Measurements from ENCODE around the gene SAP30L.

The SAP30L gene

GRCh38 chr5:154445422-154446194 is at the start of gene SAP30L:
SAP30L (plus strand) TSS chr5:154445997; CDS start chr5:154446605, 608 bp downstream.
- Histone ChIP-seq H3K27ac (no peak within 1 kb of the TSS), H3K4me3 (ENCODE audit: low read depth, low read length) (peak within 1 kb of the TSS; percentile 93), H3K36me3 (replicated peaks) (peaks cover 2% of the 10 kb centered on the region), H3K27me3 (replicated peaks) (no peaks in the 10 kb centered on the region)
- DNase-seq, result peak; percentile 96
- TF ChIP-seq CTCF (IDR thresholded peaks at IDR 0.05; ENCODE audit: low read depth, low read length, missing control alignments), result no peak
- in situ Hi-C loops (cut with HindIII; ENCODE audit: low pct_ligation_motif_present, low sequenced_read_pairs), result no loop called here

- Histone ChIP-seq H3K4me3 (ENCODE audit: low read depth, low read length) (no peak overlapping the region), H3K36me3 (replicated peaks) (peaks cover 1% of the 10 kb centered on the region), H3K27ac (no peak overlapping the region), H3K27me3 (replicated peaks) (no peaks in the 10 kb centered on the region)
- in situ Hi-C loops (cut with HindIII; ENCODE audit: low pct_ligation_motif_present, low sequenced_read_pairs), result no loop called here
- DNase-seq, result no peak
- TF ChIP-seq CTCF (IDR thresholded peaks at IDR 0.05; ENCODE audit: low read depth, low read length, missing control alignments), result no peak
These were observed 49.7 kb upstream of the SAP30L start for GRCh38 chr5:154396128-154396527.

GRCh38 chr5:154397652-154398406 is 48.0 kb upstream of the SAP30L start:
- in situ Hi-C loops (cut with HindIII; ENCODE audit: low pct_ligation_motif_present, low sequenced_read_pairs), result no loop called here

GRCh38 chr5:154400678-154401077 is 45.1 kb upstream of the SAP30L start:
- Histone ChIP-seq H3K27ac (no peak overlapping the region), H3K27me3 (replicated peaks) (no peaks in the 10 kb centered on the region), H3K4me3 (ENCODE audit: low read depth, low read length) (no peak overlapping the region), H3K36me3 (replicated peaks) (no peaks in the 10 kb centered on the region)
- TF ChIP-seq CTCF (IDR thresholded peaks at IDR 0.05; ENCODE audit: low read depth, low read length, missing control alignments), result no peak
- no peak for DNase-seq
- in situ Hi-C loops (cut with HindIII; ENCODE audit: low pct_ligation_motif_present, low sequenced_read_pairs), result no loop called here

More at GRCh38 chr5:154397652-154398406, 48.0 kb upstream of the SAP30L start:
- Histone ChIP-seq H3K36me3 (replicated peaks) (no peaks in the 10 kb centered on the region), H3K4me3 (ENCODE audit: low read depth, low read length) (no peak overlapping the region), H3K27ac (no peak overlapping the region), H3K27me3 (replicated peaks) (no peaks in the 10 kb centered on the region)
- DNase-seq, result no peak
- TF ChIP-seq CTCF (IDR thresholded peaks at IDR 0.05; ENCODE audit: low read depth, low read length, missing control alignments), result no peak

GRCh38 chr5:154401355-154401754 is 44.4 kb upstream of the SAP30L start:
- Histone ChIP-seq H3K4me3 (ENCODE audit: low read depth, low read length) (no peak overlapping the region), H3K27ac (no peak overlapping the region), H3K36me3 (replicated peaks) (no peaks in the 10 kb centered on the region), H3K27me3 (replicated peaks) (no peaks in the 10 kb centered on the region)
- no peak for TF ChIP-seq CTCF (IDR thresholded peaks at IDR 0.05; ENCODE audit: low read depth, low read length, missing control alignments)
- in situ Hi-C loops (cut with HindIII; ENCODE audit: low pct_ligation_motif_present, low sequenced_read_pairs), result no loop called here
- DNase-seq, result no peak

All from brain microvascular endothelial cell (primary cell).